Osteocyte (in vitro differentiated cells): ENCODE data around the gene CDC37L1. TPM values are rescaled to one million over a fixed set of nuclear protein-coding genes. Genes with fewer than 3 reads are reported as not detected.
"Not testable (repeated sequence)": the region's sequence is repeated elsewhere in the genome, so short reads cannot be mapped to it uniquely, and the experiment has no call there.

ENCODE experiments used
- DNase-seq: peaks from one replicate; pipeline ENCODE4 v3.0.0; 2021; ENCODE audit warnings: mixed read lengths; ENCODE audit not compliant: unreplicated experiment; ENCODE audit errors: extremely low spot score
- H3K27ac Mint-ChIP-seq: one replicate; pipeline ENCODE4 v1.8.0; 2021; ENCODE audit warnings: mild to moderate bottlenecking, mixed read lengths; ENCODE audit not compliant: unreplicated experiment
- H3K27me3 Mint-ChIP-seq: one replicate; pipeline ENCODE4 v1.8.0; 2021; ENCODE audit warnings: mixed read lengths; ENCODE audit not compliant: unreplicated experiment
- H3K36me3 Mint-ChIP-seq: one replicate; pipeline ENCODE4 v1.8.0; 2021; ENCODE audit warnings: mixed read lengths; ENCODE audit not compliant: unreplicated experiment
- H3K4me1 Mint-ChIP-seq: one replicate; pipeline ENCODE4 v1.8.0; 2021; ENCODE audit warnings: mixed read lengths; ENCODE audit not compliant: unreplicated experiment
- H3K4me3 Mint-ChIP-seq: one replicate; pipeline ENCODE4 v1.8.0; 2021; ENCODE audit warnings: mild to moderate bottlenecking, moderate library complexity, mixed read lengths; ENCODE audit not compliant: unreplicated experiment
- H3K9me3 Mint-ChIP-seq: one replicate; pipeline ENCODE4 v1.8.0; 2021; ENCODE audit warnings: mixed read lengths; ENCODE audit not compliant: unreplicated experiment
- CTCF ChIP-seq: fragments of 200-600 bp; sonication (generic); IDR thresholded peaks from 2 replicates; pipeline ENCODE4 v1.5.0; 2021; ENCODE audit warnings: antibody characterized with exemption, mild to moderate bottlenecking, moderate library complexity
- total RNA-seq: library from RNA; stranded (reverse); gene quantifications from 2 replicates; pipeline ENCODE4 v1.2.1, GENCODE V29; 2021

Gene CDC37L1
- total RNA-seq, 1 donor from 2014 or later = 19.9 TPM

GRCh38 chr9:4743131-4743875 lies 63.9 kb downstream of the CDC37L1 start:
- no peak for DNase-seq
- TF ChIP-seq CTCF = no peak
- Mint-ChIP-seq H3K27ac (peak overlapping the region; percentile 36), H3K36me3 (no peaks in the 10 kb centered on the region), H3K27me3 (no peaks in the 10 kb centered on the region), H3K9me3 (no peaks in the 10 kb centered on the region), H3K4me3 (no peak overlapping the region), H3K4me1 (peaks cover 34% of the 10 kb centered on the region)

DNA sequence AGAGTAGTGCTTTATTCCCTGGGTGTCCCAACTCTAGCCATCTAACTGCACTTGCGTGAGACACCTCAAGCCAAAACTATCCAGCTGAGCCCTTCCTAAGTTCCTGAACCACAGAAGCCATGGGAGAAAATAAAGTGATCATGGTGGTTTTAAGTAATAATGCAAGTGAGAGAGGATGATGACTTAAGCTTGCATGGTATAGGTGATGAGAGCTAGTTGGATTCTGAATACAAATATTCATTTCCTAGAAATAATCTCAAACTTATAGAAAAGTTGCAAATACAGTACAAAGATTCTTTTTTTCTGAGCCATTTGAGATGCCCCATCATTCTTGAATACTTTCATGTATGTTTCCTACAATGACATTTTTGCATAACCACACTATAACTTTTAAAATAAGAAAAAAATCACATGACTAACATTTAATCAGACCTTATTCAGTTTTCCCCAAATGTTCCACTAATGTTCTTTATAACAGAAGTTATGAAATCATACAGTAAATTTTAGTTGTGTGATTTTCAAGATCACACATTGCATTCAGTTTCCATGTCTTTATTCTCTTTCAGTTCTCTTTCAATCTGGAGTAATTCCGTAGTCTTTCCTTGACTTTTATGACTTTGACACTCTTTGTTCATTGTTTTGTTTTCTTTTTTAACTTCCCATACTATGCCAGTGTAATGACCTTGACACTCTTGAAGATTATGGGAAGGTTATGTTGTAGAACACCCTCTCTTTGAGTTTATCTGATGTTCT lies 67.1 kb downstream of the CDC37L1 start:
- Mint-ChIP-seq H3K9me3 (no peaks in the 10 kb centered on the region), H3K36me3 (no peaks in the 10 kb centered on the region), H3K27ac (no peak overlapping the region), H3K4me1 (peaks cover 15% of the 10 kb centered on the region), H3K4me3 (no peak overlapping the region), H3K27me3 (no peaks in the 10 kb centered on the region)
- TF ChIP-seq CTCF = no peak
- no peak for DNase-seq

GRCh38 chr9:4748612-4749011 lies 69.2 kb downstream of the CDC37L1 start:
- no peak for DNase-seq
- no peaks in the 10 kb centered on the region for H3K9me3 Mint-ChIP-seq

DNA sequence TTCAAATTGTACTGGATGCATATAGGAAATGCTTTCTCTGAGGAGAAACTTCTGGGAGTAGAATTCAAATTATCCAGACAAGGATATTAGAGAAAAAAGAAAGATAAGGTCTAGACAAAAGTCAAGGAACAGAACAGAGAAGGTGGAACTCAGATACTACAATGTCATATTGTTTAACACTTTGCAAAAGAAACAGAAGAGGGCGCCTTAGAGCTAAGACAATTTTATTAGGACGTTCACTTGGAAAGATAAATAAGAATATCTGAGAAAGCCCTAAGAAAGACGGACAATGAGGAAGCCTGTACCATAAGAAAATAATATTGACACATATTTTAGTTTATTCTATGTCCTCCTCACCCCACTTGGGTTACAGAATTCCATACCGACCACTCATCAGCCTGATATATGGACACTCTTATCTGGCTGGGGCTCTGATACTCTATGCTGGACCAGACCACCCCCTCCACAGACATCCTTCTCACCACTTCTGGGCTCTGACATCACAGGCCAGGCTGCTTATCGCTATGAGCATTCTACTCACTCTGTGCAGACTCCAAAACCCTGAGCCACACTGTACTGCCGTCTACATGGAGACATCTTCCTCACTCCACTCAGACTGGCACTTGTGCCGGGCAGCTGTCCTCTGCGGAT lies 70.8 kb downstream of the CDC37L1 start:
- H3K4me1 Mint-ChIP-seq = peaks cover 7% of the 10 kb centered on the region
- no peak for DNase-seq
- peak; percentile 71 for TF ChIP-seq CTCF
- no peak overlapping the region for H3K27ac Mint-ChIP-seq
- H3K27me3 Mint-ChIP-seq = no peaks in the 10 kb centered on the region
- no peaks in the 10 kb centered on the region for H3K9me3 Mint-ChIP-seq
- H3K36me3 Mint-ChIP-seq = no peaks in the 10 kb centered on the region
- H3K4me3 Mint-ChIP-seq = no peak overlapping the region

More at GRCh38 chr9:4748612-4749011, 69.2 kb downstream of the CDC37L1 start:
- H3K36me3 Mint-ChIP-seq = no peaks in the 10 kb centered on the region
- no peak overlapping the region for H3K4me3 Mint-ChIP-seq
- peaks cover 2% of the 10 kb centered on the region for H3K4me1 Mint-ChIP-seq
- H3K27me3 Mint-ChIP-seq = no peaks in the 10 kb centered on the region
- H3K27ac Mint-ChIP-seq = no peak overlapping the region
- TF ChIP-seq CTCF = no peak

DNA sequence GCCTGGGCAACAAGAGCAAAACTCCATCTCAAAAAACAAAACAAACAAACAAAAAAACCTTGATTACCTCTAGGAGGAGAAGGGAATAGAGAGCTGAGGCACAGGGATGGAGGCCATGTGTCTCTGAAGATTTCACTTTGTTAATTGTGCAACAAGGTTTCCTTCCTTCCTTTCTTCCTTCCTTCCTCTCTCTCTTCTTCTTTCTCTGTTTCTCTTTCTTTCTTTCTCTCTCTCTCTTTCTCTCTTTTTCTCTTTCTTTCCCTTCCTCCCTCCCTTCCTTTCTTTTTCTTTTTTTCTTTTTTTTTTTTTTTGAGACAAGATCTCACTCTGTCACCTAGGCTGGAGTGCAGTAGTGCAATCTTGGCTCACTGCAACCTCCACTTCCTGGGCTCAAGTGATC lies 75.2 kb downstream of the CDC37L1 start:
- not testable (repeated sequence) for DNase-seq, H3K4me3 Mint-ChIP-seq, H3K27me3 Mint-ChIP-seq, H3K36me3 Mint-ChIP-seq, H3K9me3 Mint-ChIP-seq
- Mint-ChIP-seq H3K27ac (peak overlapping the region; percentile 36), H3K4me1 (peaks cover 20% of the 10 kb centered on the region)
